Lower lobe of right lung (tissue), 2 donors: ENCODE results near the gene CTNNBL1. TPM values are rescaled to one million over a fixed set of nuclear protein-coding genes. Genes with fewer than 3 reads are reported as not detected.

Experiments
- ATAC-seq, 2 donors: fragments of 200-7000 bp; cut with Tn5 transposase; one replicate each; pipeline ENCODE4 v1.9.1; 2020 to 2022; ENCODE audit warnings: mild to moderate bottlenecking in 2 of 2, moderate library complexity in 2 of 2
- DNase-seq: peaks from one replicate; pipeline ENCODE4 v3.0.0-alpha.2; 2020
- H3K27ac ChIP-seq: fragments of 200-600 bp; one replicate; pipeline ENCODE4 v1.8.0; 2022
- H3K27me3 ChIP-seq: fragments of 200-600 bp; one replicate; pipeline ENCODE4 v1.8.0; 2022; ENCODE audit warnings: low read depth
- H3K36me3 ChIP-seq: fragments of 200-600 bp; one replicate; pipeline ENCODE4 v1.8.0; 2022; ENCODE audit warnings: mild to moderate bottlenecking
- H3K4me1 ChIP-seq: fragments of 200-600 bp; one replicate; pipeline ENCODE4 v1.8.0; 2022
- H3K4me3 ChIP-seq: fragments of 200-600 bp; one replicate; pipeline ENCODE4 v1.8.0; 2022; ENCODE audit warnings: mild to moderate bottlenecking
- H3K9me3 ChIP-seq: fragments of 200-600 bp; one replicate; pipeline ENCODE4 v1.8.0; 2022
- intact Hi-C: fragments of 100-400 bp; cut with DNase I; formaldehyde crosslinking; loops from one replicate; pipeline ENCODE4 v1.11.0; 2022
- total RNA-seq: library from RNA; stranded (reverse); fragmentation: NEBNext Ultra II Directional; extraction: Animal tissue kit (Norgen Biotek cat#: 25700); gene quantifications from one replicate; pipeline ENCODE4 v1.2.1, GENCODE V29; 2021
- TF ChIP-seq, protein P1 (sequence below): fragments of 200-600 bp; IDR thresholded peaks from one replicate; pipeline ENCODE4 v1.8.0; 2022; ENCODE audit warnings: antibody characterized with exemption, mild to moderate bottlenecking
- donor health status: DM: no; HTN: yes; CAD: no; lungs with severe emphysema.

The CTNNBL1 gene
- total RNA-seq, 1 donor from 2014 or later: 52.3 TPM

DNA sequence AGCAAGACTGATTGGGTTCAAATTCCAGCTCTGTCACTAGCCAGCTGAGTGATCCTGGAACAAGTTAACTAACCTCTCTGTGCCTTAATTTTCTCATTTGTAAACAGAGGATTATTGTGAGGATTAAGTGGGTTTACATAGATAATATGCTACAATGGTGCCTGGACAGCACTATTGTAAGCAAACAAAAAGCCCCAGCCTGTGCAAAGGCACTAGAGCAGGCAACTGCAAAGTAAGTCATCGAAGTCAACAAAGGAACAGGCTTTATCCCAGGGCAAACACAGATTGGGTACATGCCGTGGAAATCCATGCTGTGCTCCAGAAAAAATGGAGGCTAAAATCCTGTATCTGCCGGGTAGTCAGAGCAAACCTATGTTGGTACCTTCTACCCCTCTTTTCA, 43.2 kb upstream of the CTNNBL1 start:
- Histone ChIP-seq H3K4me1 (no peaks in the 10 kb centered on the region), H3K36me3 (no peaks in the 10 kb centered on the region), H3K9me3 (no peaks in the 10 kb centered on the region), H3K4me3 (no peak overlapping the region), H3K27ac (no peak overlapping the region), H3K27me3 (no peaks in the 10 kb centered on the region)
- intact Hi-C loops: no loop called here
- ATAC-seq: no peak
- DNase-seq: no peak
- TF ChIP-seq, protein P1, sequence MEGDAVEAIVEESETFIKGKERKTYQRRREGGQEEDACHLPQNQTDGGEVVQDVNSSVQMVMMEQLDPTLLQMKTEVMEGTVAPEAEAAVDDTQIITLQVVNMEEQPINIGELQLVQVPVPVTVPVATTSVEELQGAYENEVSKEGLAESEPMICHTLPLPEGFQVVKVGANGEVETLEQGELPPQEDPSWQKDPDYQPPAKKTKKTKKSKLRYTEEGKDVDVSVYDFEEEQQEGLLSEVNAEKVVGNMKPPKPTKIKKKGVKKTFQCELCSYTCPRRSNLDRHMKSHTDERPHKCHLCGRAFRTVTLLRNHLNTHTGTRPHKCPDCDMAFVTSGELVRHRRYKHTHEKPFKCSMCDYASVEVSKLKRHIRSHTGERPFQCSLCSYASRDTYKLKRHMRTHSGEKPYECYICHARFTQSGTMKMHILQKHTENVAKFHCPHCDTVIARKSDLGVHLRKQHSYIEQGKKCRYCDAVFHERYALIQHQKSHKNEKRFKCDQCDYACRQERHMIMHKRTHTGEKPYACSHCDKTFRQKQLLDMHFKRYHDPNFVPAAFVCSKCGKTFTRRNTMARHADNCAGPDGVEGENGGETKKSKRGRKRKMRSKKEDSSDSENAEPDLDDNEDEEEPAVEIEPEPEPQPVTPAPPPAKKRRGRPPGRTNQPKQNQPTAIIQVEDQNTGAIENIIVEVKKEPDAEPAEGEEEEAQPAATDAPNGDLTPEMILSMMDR: no peak

DNA sequence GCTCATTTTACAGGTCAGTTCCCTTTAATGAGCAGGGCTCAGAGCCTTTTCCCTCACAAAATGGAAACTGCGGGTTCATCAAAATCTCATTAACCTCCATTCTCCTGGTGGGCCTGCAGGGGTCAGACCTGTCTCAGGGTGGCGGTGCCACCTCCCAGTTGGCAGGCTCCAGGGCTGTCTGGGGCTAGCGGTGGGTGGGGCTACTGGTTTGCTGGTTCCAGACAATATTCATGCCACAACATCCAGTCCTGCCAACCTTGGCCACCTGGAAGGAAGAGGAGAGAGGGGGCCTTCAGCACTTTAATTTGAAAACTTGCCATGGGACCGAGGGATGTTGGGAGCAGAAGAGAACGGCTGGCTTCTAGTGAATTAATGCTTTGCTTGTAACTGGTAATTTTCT, 41.9 kb upstream of the CTNNBL1 start:
- intact Hi-C loops: no loop called here
- no peaks in the 10 kb centered on the region for H3K9me3 ChIP-seq
- no peak overlapping the region for H3K4me3 ChIP-seq
- H3K27me3 ChIP-seq: no peaks in the 10 kb centered on the region
- TF ChIP-seq, protein P1: peak; percentile 45
- no peak overlapping the region for H3K27ac ChIP-seq
- peak; percentile 87 for ATAC-seq
- peak; percentile 62 for DNase-seq
- H3K4me1 ChIP-seq: no peaks in the 10 kb centered on the region
- no peaks in the 10 kb centered on the region for H3K36me3 ChIP-seq

DNA sequence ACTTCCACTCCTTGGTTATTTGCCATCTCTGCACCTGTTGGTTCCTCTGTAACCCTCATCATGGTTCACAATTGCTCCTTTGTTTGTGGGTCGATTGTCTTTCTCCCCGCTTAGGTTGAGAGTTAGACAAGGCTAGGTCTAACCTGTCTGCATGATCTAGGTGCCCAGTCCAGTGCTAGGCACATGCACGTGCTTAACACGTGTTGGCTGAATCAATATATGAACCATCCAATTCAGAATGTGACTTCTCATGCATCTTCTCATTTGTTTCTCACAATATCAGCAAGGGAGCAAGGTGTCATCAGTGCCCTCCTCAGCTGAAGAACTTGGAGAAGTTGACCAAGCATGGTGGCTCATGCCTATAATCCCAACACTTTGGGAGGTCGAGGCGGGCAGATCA, 36.9 kb upstream of the CTNNBL1 start:
- no peak overlapping the region for H3K4me3 ChIP-seq
- ATAC-seq (no peak), DNase-seq (no peak)
- TF ChIP-seq, protein P1: no peak
- intact Hi-C loops: no loop called here
- no peaks in the 10 kb centered on the region for H3K4me1 ChIP-seq
- H3K9me3 ChIP-seq: no peaks in the 10 kb centered on the region
- H3K27ac ChIP-seq: no peak overlapping the region
- no peaks in the 10 kb centered on the region for H3K27me3 ChIP-seq
- no peaks in the 10 kb centered on the region for H3K36me3 ChIP-seq

DNA sequence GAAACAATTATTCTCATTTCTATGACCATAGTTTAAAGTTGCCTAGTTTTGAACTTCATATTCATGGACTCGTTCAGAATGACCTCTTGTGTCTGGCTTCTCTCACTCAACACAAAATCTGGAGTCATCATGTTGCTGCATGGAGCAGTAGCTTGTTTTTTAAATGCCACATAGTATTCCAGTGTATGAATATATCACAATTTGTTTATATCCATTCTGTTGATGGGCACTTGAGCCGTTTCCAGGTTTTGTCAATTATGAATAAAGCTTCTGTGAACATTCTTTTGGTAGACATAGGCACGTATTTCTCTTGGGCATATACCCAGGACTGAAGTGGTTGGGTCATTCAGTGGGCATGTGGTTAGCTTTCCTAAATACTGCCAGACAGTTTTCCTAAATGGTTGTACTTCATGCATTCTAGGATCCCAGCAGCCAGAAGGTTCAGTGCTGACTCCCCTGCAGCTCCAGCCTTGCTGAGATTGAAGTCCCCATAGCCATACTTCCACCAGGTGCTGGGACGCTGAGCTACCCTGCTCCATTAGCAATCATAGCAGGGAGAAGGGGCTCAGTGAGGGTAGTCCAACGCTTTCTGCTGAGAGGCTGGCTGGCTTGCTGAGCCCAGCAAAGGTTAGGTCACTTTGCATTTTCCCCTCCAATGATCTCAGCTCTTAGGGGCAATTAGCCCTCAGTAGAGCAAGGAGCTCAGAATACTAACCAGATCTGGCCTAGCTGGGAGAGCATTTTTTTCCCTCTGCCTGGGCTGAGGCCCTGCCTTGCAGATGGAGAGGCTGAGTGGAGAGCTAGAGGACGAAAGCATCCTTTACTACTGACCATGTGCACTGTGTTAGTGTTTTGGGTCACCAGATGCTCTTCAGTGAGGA, 35.7 kb upstream of the CTNNBL1 start:
- H3K27me3 ChIP-seq: no peaks in the 10 kb centered on the region
- H3K4me1 ChIP-seq: no peaks in the 10 kb centered on the region
- H3K9me3 ChIP-seq: no peaks in the 10 kb centered on the region
- intact Hi-C loops: no loop called here
- TF ChIP-seq, protein P1: no peak
- DNase-seq (no peak), ATAC-seq (no peak)
- H3K27ac ChIP-seq: no peak overlapping the region
- no peaks in the 10 kb centered on the region for H3K36me3 ChIP-seq
- no peak overlapping the region for H3K4me3 ChIP-seq

DNA sequence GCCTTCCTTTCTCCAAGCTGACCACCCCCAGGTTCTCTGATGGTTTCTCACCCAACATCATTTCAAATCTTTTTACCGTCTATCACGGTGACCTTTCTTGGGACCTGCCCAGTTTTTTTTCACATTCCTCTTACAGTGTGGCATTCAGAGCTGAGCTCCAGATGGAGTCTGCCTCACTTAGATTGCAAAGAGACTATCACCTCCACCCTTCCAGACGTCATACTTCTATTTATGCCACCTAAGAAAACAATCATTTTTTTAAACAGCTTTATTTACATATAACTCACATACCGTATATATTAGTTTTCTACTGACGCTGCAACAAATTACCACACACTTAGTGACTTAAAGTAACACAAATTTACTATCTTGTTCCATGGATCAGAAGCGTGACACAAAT, 32.3 kb upstream of the CTNNBL1 start:
- H3K27me3 ChIP-seq: no peaks in the 10 kb centered on the region
- intact Hi-C loops: no loop called here
- H3K9me3 ChIP-seq: no peaks in the 10 kb centered on the region
- no peak for ATAC-seq
- no peaks in the 10 kb centered on the region for H3K4me1 ChIP-seq
- DNase-seq: no peak
- H3K36me3 ChIP-seq: no peaks in the 10 kb centered on the region
- TF ChIP-seq, protein P1: no peak
- no peak overlapping the region for H3K4me3 ChIP-seq
- H3K27ac ChIP-seq: no peak overlapping the region
